ENCODE data around the gene APOBEC3A. TPM values are rescaled to one million over a fixed set of nuclear protein-coding genes. Genes with fewer than 3 reads are reported as not detected.

Gene APOBEC3A
- total RNA-seq, 1 experiment from 2014 or later = not detected

DNA sequence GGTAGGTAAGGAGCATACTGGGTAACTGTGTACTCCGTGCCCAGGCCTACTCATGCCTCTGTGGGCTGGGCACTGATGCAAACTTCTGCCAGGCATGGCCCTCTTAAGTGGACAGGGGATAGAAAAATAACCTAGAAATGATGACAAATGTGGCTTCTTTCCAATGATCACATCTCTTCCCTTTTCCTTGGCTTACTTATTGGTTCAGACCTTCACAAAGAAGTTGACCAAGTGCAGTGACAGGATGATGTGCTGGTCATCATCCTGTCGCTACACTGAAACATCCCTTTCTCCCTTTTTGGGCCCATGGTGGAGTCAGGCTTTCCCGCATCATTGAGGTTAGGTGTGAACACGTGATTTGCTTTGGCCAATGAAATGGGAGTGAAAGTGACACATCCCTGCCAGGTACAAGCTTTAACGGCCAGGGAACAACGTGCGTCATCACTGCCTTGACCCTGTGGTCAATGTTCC is 31.8 kb upstream of the APOBEC3A start:
- Mint-ChIP-seq H3K36me3 (ENCODE audit: insufficient read depth, unreplicated experiment) (peaks cover 24% of the 10 kb centered on the region), H3K27me3 (ENCODE audit: unreplicated experiment) (no peaks in the 10 kb centered on the region), H3K4me3 (ENCODE audit: low read depth, unreplicated experiment) (no peak overlapping the region), H3K27ac (ENCODE audit: unreplicated experiment) (no peak overlapping the region), H3K9me3 (ENCODE audit: low read depth, unreplicated experiment) (no peaks in the 10 kb centered on the region), H3K4me1 (ENCODE audit: low read depth, unreplicated experiment) (peaks cover 41% of the 10 kb centered on the region)
- DNase-seq = no peak
- TF ChIP-seq, protein P1, sequence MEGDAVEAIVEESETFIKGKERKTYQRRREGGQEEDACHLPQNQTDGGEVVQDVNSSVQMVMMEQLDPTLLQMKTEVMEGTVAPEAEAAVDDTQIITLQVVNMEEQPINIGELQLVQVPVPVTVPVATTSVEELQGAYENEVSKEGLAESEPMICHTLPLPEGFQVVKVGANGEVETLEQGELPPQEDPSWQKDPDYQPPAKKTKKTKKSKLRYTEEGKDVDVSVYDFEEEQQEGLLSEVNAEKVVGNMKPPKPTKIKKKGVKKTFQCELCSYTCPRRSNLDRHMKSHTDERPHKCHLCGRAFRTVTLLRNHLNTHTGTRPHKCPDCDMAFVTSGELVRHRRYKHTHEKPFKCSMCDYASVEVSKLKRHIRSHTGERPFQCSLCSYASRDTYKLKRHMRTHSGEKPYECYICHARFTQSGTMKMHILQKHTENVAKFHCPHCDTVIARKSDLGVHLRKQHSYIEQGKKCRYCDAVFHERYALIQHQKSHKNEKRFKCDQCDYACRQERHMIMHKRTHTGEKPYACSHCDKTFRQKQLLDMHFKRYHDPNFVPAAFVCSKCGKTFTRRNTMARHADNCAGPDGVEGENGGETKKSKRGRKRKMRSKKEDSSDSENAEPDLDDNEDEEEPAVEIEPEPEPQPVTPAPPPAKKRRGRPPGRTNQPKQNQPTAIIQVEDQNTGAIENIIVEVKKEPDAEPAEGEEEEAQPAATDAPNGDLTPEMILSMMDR (IDR thresholded peaks at IDR 0.05; ENCODE audit: unreplicated experiment) = no peak
- BruUV-seq (replicated peaks) = no TSS peak
- intact Hi-C loops (cut with micrococcal nuclease; ENCODE audit: unreplicated experiment) = loop anchor here (1.0 kb wide), 1 partner anchor 78 kb away; no protein-coding TSS in a partner anchor
- CTCF ChIA-PET = interaction anchor here (1.7 kb wide), 1 partner anchor 75 kb away, joined by 4 read pairs; no protein-coding TSS in a partner anchor

DNA sequence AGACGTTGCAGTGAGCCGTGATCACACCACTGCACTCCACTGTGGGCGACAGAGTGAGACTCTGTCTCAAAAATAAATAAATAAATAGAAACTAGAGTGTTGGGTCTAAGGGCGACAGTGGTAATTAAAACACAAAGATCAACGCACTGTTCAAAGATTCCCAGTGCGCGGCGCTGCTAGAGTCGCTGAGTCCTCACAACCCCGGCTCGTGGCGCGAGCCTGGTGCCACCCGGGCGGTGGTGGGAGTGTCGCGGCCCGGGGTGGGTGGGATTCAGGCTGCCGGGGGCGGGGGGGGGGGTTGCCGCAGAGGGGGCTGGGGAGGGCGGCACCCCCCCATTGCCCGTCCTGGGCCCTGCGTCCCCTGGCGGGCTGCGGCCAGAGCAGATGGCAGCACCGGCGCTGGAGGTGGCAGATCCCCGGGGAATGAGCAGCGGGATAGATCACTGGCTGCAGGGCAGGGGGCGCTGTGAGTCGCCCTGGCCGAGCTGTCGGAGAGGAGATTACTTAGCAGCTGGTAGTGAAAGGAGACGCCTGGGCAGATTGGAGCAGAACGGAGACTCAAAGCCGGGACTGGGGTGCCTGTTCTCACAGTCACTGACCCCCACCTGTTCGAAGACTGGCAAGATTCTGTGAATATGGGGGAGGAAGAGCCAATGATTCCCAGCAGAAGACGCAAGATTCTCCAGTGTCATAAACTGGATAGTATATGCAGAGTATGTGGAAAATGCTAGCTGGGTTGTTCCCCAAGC is 30.2 kb upstream of the APOBEC3A start:
- H3K27me3 Mint-ChIP-seq (ENCODE audit: unreplicated experiment) = no peaks in the 10 kb centered on the region
- TF ChIP-seq, protein P1 (IDR thresholded peaks at IDR 0.05; ENCODE audit: unreplicated experiment) = peak; percentile 96
- DNase-seq = peak; percentile 91
- H3K4me1 Mint-ChIP-seq (ENCODE audit: low read depth, unreplicated experiment) = peaks cover 40% of the 10 kb centered on the region
- BruUV-seq (replicated peaks) = no TSS peak
- intact Hi-C loops (cut with micrococcal nuclease; ENCODE audit: unreplicated experiment) = loop anchor here (1.0 kb wide), 1 partner anchor 57 kb away; no protein-coding TSS in a partner anchor
- H3K9me3 Mint-ChIP-seq (ENCODE audit: low read depth, unreplicated experiment) = no peaks in the 10 kb centered on the region
- H3K36me3 Mint-ChIP-seq (ENCODE audit: insufficient read depth, unreplicated experiment) = peaks cover 20% of the 10 kb centered on the region
- CTCF ChIA-PET = interaction anchor here (0.6 to 1.6 kb wide), 7 partner anchors 17 to 209 kb away, joined by 3 to 12 read pairs (median 6); partner anchors contain the start of gene CBX6
- H3K4me3 Mint-ChIP-seq (ENCODE audit: low read depth, unreplicated experiment) = peak overlapping the region; percentile 55
- H3K27ac Mint-ChIP-seq (ENCODE audit: unreplicated experiment) = peak overlapping the region; percentile 33

DNA sequence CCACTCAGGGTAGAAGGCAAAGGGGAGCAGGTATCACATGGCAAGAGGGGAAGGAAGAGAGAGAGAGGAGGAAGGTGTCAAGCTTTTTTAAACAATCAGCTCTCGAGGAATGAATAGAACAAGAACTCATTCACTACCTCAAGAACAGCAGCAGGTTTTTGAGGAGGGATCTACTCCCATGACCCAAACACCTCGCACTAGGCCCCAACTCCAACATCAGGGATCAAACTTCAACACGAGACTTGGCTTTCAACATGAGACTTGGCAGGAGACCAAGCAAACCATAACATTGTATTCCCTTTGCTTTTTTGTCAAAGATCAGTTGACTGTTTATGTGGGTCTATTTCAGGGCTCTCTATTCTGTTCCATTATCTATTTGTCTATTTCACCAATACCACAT is 26.9 kb upstream of the APOBEC3A start:
- Mint-ChIP-seq H3K36me3 (ENCODE audit: insufficient read depth, unreplicated experiment) (peaks cover 12% of the 10 kb centered on the region), H3K27ac (ENCODE audit: unreplicated experiment) (no peak overlapping the region), H3K27me3 (ENCODE audit: unreplicated experiment) (no peaks in the 10 kb centered on the region), H3K4me3 (ENCODE audit: low read depth, unreplicated experiment) (no peak overlapping the region), H3K9me3 (ENCODE audit: low read depth, unreplicated experiment) (no peaks in the 10 kb centered on the region), H3K4me1 (ENCODE audit: low read depth, unreplicated experiment) (peaks cover 35% of the 10 kb centered on the region)
- intact Hi-C loops (cut with micrococcal nuclease; ENCODE audit: unreplicated experiment) = no loop called here
- BruUV-seq (replicated peaks) = no TSS peak
- TF ChIP-seq, protein P1 (IDR thresholded peaks at IDR 0.05; ENCODE audit: unreplicated experiment) = no peak
- CTCF ChIA-PET = interaction anchor here (1.0 kb wide), 1 partner anchor 11 kb away, joined by 3 read pairs; no protein-coding TSS in a partner anchor
- DNase-seq = no peak

DNA sequence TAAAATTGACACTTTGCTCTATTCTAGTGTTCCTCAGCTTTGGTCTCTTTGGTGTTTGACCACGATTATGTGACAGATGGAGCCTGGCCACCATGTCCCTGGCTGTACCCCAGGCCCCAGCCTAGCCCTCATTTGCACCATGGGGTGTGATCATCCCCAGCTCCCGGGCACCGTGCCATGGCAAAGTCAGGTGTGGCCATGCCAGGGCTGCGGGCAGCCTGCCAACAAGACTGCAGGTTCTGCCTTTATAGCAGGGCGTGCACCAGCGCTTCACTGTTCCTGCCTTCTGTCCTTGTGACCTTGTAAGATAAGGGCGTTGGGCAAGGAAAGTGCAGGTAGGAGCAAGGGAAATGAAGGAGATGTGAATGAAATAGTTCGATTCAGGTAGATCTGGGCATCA is 22.4 kb upstream of the APOBEC3A start:
- DNase-seq = peak; percentile 97
- peaks cover 7% of the 10 kb centered on the region for H3K36me3 Mint-ChIP-seq (ENCODE audit: insufficient read depth, unreplicated experiment)
- BruUV-seq (replicated peaks) = no TSS peak

More for the DNA sequence above, 22.4 kb upstream of the APOBEC3A start:
- H3K27ac Mint-ChIP-seq (ENCODE audit: unreplicated experiment) = peak overlapping the region; percentile 38
- CTCF ChIA-PET = interaction anchor here (0.8 to 1.2 kb wide), 4 partner anchors 11 to 166 kb away, joined by 3 to 9 read pairs (median 4); no protein-coding TSS in a partner anchor
- peaks cover 19% of the 10 kb centered on the region for H3K27me3 Mint-ChIP-seq (ENCODE audit: unreplicated experiment)
- intact Hi-C loops (cut with micrococcal nuclease; ENCODE audit: unreplicated experiment) = no loop called here
- H3K9me3 Mint-ChIP-seq (ENCODE audit: low read depth, unreplicated experiment) = no peaks in the 10 kb centered on the region
- TF ChIP-seq, protein P1 (IDR thresholded peaks at IDR 0.05; ENCODE audit: unreplicated experiment) = no peak
- peaks cover 30% of the 10 kb centered on the region for H3K4me1 Mint-ChIP-seq (ENCODE audit: low read depth, unreplicated experiment)
- H3K4me3 Mint-ChIP-seq (ENCODE audit: low read depth, unreplicated experiment) = peak overlapping the region; percentile 2

Measured in Calu3 (cell line).